H9 (cell line): ENCODE results near the gene ANKRD35. TPM values are rescaled to one million over a fixed set of nuclear protein-coding genes. Genes with fewer than 3 reads are reported as not detected.

Experiments
- DNase-seq: peaks from one replicate; pipeline ENCODE4 v3.0.0-alpha.2; 2017
- H2AFZ ChIP-seq: one replicate; pipeline ENCODE4 v1.6.1; 2013; ENCODE audit warnings: mild to moderate bottlenecking, low read length, control low read depth, moderate library complexity
- H2AK5ac ChIP-seq: 2 replicates; pipeline ENCODE4 v1.6.1; 2013; ENCODE audit warnings: low read length, control low read depth, mixed read lengths; ENCODE audit not compliant: insufficient read length
- H2BK120ac ChIP-seq: one replicate; pipeline ENCODE4 v1.6.1; 2013; ENCODE audit warnings: low read depth, mild to moderate bottlenecking, low read length, control low read depth, inconsistent platforms; ENCODE audit not compliant: poor library complexity, severe bottlenecking
- H2BK12ac ChIP-seq: 2 replicates; pipeline ENCODE4 v1.6.1; 2013; ENCODE audit warnings: low read length, control low read depth, mixed read lengths, low read depth; ENCODE audit not compliant: insufficient read length
- H2BK15ac ChIP-seq: 2 replicates; pipeline ENCODE4 v1.6.1; 2013; ENCODE audit warnings: low read depth, low read length, control low read depth
- H2BK20ac ChIP-seq: one replicate; pipeline ENCODE4 v1.6.1; 2013; ENCODE audit warnings: low read depth, mild to moderate bottlenecking, low read length, control low read depth, inconsistent platforms; ENCODE audit not compliant: poor library complexity, severe bottlenecking
- H2BK5ac ChIP-seq: 2 replicates; pipeline ENCODE4 v1.6.1; 2013; ENCODE audit warnings: low read length, control low read depth, mixed read lengths; ENCODE audit not compliant: insufficient read length
- H3K14ac ChIP-seq: 2 replicates; pipeline ENCODE4 v1.6.1; 2013; ENCODE audit warnings: low read length, control low read depth; ENCODE audit not compliant: insufficient read depth
- H3K18ac ChIP-seq: 2 replicates; pipeline ENCODE4 v1.6.1; 2013; ENCODE audit warnings: low read depth, mild to moderate bottlenecking, mixed read lengths, low read length, control low read depth; ENCODE audit not compliant: insufficient read length
- H3K23ac ChIP-seq: 2 replicates; pipeline ENCODE4 v1.6.1; 2013; ENCODE audit warnings: low read length, control low read depth, mixed read lengths, low read depth; ENCODE audit not compliant: insufficient read length
- H3K23me2 ChIP-seq: 2 replicates; pipeline ENCODE4 v1.6.1; 2013; ENCODE audit warnings: low read depth, mild to moderate bottlenecking, mixed read lengths, low read length, control low read depth; ENCODE audit not compliant: insufficient read length, poor library complexity, severe bottlenecking
- H3K27ac ChIP-seq: 2 replicates; pipeline ENCODE4 v1.5.1; 2013; ENCODE audit warnings: low read length, control low read depth, mixed read lengths, low read depth; ENCODE audit not compliant: insufficient read length
- H3K27me3 ChIP-seq: 2 replicates; pipeline ENCODE4 v1.6.1; 2013; ENCODE audit warnings: low read length, control low read depth, inconsistent platforms; ENCODE audit not compliant: insufficient read depth
- H3K4ac ChIP-seq: 2 replicates; pipeline ENCODE4 v1.6.1; 2013; ENCODE audit warnings: low read depth, mild to moderate bottlenecking, control low read depth, inconsistent platforms, low read length, moderate library complexity
- H3K4me1 ChIP-seq: 2 replicates; pipeline ENCODE4 v1.6.1; 2013; ENCODE audit warnings: low read length, control low read depth, inconsistent platforms; ENCODE audit not compliant: insufficient read depth
- H3K4me2 ChIP-seq: 2 replicates; pipeline ENCODE4 v1.6.1; 2013; ENCODE audit warnings: low read length, control low read depth, mixed read lengths; ENCODE audit not compliant: insufficient read length, insufficient read depth
- H3K56ac ChIP-seq: 2 replicates; pipeline ENCODE4 v1.6.1; 2013; ENCODE audit warnings: low read depth, mild to moderate bottlenecking, mixed read lengths, low read length, control low read depth; ENCODE audit not compliant: insufficient read length
- H3K79me1 ChIP-seq: 2 replicates; pipeline ENCODE4 v1.6.1; 2013; ENCODE audit warnings: low read depth, mild to moderate bottlenecking, moderate library complexity, low read length, control low read depth, inconsistent platforms; ENCODE audit not compliant: insufficient read depth, poor library complexity, severe bottlenecking
- H3K79me2 ChIP-seq: 2 replicates; pipeline ENCODE4 v1.6.1; 2013; ENCODE audit warnings: low read length, control low read depth, inconsistent platforms; ENCODE audit not compliant: insufficient read depth
- H3K9ac ChIP-seq: 2 replicates; pipeline ENCODE4 v1.6.1; 2013; ENCODE audit warnings: low read length, control low read depth, mixed read lengths; ENCODE audit not compliant: insufficient read length; ENCODE audit errors: extremely low read depth
- H3K9me3 ChIP-seq: one replicate; pipeline ENCODE4 v1.6.1; 2013; ENCODE audit warnings: low read depth, low read length, inconsistent platforms; ENCODE audit not compliant: control insufficient read depth
- H3T11ph ChIP-seq: one replicate; pipeline ENCODE4 v1.6.1; 2013; ENCODE audit warnings: mild to moderate bottlenecking, low read length, control low read depth, inconsistent platforms
- H4K20me1 ChIP-seq: one replicate; pipeline ENCODE4 v1.6.1; 2013; ENCODE audit not compliant: control insufficient read depth, insufficient read length, insufficient read depth
- H4K5ac ChIP-seq: 2 replicates; pipeline ENCODE4 v1.6.1; 2013; ENCODE audit warnings: low read depth, mild to moderate bottlenecking, mixed read lengths, low read length, control low read depth; ENCODE audit not compliant: insufficient read length
- H4K8ac ChIP-seq: replicated peaks from 2 replicates; pipeline ENCODE4 v1.6.1; 2013; ENCODE audit warnings: low read length, control low read depth, mixed read lengths, low read depth; ENCODE audit not compliant: insufficient read length
- H4K91ac ChIP-seq: 2 replicates; pipeline ENCODE4 v1.6.1; 2013; ENCODE audit warnings: low read depth, mild to moderate bottlenecking, moderate library complexity, mixed read lengths, low read length, control low read depth; ENCODE audit not compliant: insufficient read length
- H3K27ac Mint-ChIP-seq, 3 experiments: 2 replicates in 2 of 3; 3 replicates in 1 of 3; pipeline ENCODE4 v1.8.0; 2020 to 2021; ENCODE audit warnings: mixed read lengths in 3 of 3, mild to moderate bottlenecking in 1 of 3, moderate library complexity in 1 of 3
- H3K27me3 Mint-ChIP-seq: 2 replicates; pipeline ENCODE4 v1.8.0; 2021; ENCODE audit warnings: low read depth, mild to moderate bottlenecking, moderate library complexity, mixed read lengths
- H3K36me3 Mint-ChIP-seq, 3 experiments: 2 replicates in 2 of 3; 3 replicates in 1 of 3; pipeline ENCODE4 v1.8.0; 2020 to 2021; ENCODE audit warnings: low read depth in 3 of 3, mixed read lengths in 3 of 3; ENCODE audit not compliant: insufficient read depth in 1 of 3
- H3K4me1 Mint-ChIP-seq, 2 experiments: 2 replicates each; pipeline ENCODE4 v1.8.0; 2020; ENCODE audit warnings: mixed read lengths in 2 of 2
- H3K4me3 Mint-ChIP-seq, 2 experiments: 2 replicates in 1 of 2; 3 replicates in 1 of 2; pipeline ENCODE4 v1.8.0; 2020 to 2021; ENCODE audit warnings: mild to moderate bottlenecking in 2 of 2, mixed read lengths in 2 of 2, moderate library complexity in 1 of 2
- H3K9me3 Mint-ChIP-seq, 2 experiments: 2 replicates in 1 of 2; 3 replicates in 1 of 2; pipeline ENCODE4 v1.8.0; 2020; ENCODE audit warnings: mild to moderate bottlenecking in 2 of 2, mixed read lengths in 2 of 2, moderate library complexity in 1 of 2
- CTCF ChIP-seq: fragments of 200-600 bp; sonication (generic); conservative IDR thresholded peaks from 3 replicates; pipeline ENCODE4 v1.8.0; 2021; ENCODE audit warnings: antibody characterized with exemption, mild to moderate bottlenecking
- WGBS: extraction: QIAGEN DNeasy Blood & Tissue Kit; methylation state at CpG from one replicate; pipeline ENCODE4 v1.1.7; 2013; ENCODE audit warnings: missing lambda C conversion rate, low lambda C conversion rate, mixed read lengths; ENCODE audit not compliant: insufficient read length; ENCODE audit errors: extremely low coverage; 5-methylcytosine and 5-hydroxymethylcytosine counted together
- total RNA-seq: library from RNA; stranded (reverse); gene quantifications from 2 replicates; pipeline ENCODE4 v1.2.1, GENCODE V29; 2021

Gene ANKRD35
- total RNA-seq, 1 experiment from 2014 or later = 0.28 TPM

GRCh38 chr1:145859491-145860023 is 26.1 kb downstream of the ANKRD35 start:
- Mint-ChIP-seq H3K4me1 (peaks cover 7 to 14% of the 10 kb centered on the region in 2 experiments), H3K27ac (peak overlapping the region; percentile 93 to 96 (median 95)), H3K4me3 (peak overlapping the region; percentile 92 to 97), H3K9me3 (peaks cover 4 to 5% of the 10 kb centered on the region in 2 experiments; a peak in 4 of 5 replicates), H3K27me3 (peaks cover 3% of the 10 kb centered on the region; the same call in 1 of the 2 replicates), H3K36me3 (peaks cover 25 to 31% (median 27%) of the 10 kb centered on the region in 3 experiments)
- no peak overlapping the region for H4K8ac ChIP-seq
- peak overlapping the region; percentile 55 for H3K9ac ChIP-seq
- H4K5ac ChIP-seq = no peak overlapping the region
- H3K9me3 ChIP-seq = no peaks in the 10 kb centered on the region
- H3K27me3 ChIP-seq = no peaks in the 10 kb centered on the region
- H3K27ac ChIP-seq = no peak overlapping the region
- no peak overlapping the region for H3K56ac ChIP-seq
- no peak overlapping the region for H3T11ph ChIP-seq
- no peaks in the 10 kb centered on the region for H4K20me1 ChIP-seq
- H3K23me2 ChIP-seq = no peaks in the 10 kb centered on the region
- H2BK15ac ChIP-seq = no peak overlapping the region
- no peak overlapping the region for H2BK12ac ChIP-seq
- H2AFZ ChIP-seq = peak overlapping the region; percentile 53
- no peaks in the 10 kb centered on the region for H3K79me2 ChIP-seq
- TF ChIP-seq CTCF = no peak; the same call in 2 of the 3 replicates
- H3K4ac ChIP-seq = no peak overlapping the region
- H2BK20ac ChIP-seq = no peak overlapping the region
- H3K23ac ChIP-seq = no peak overlapping the region
- peaks cover 4% of the 10 kb centered on the region; the same call in 1 of the 2 replicates for H3K4me1 ChIP-seq
- H2AK5ac ChIP-seq = no peak overlapping the region
- H3K14ac ChIP-seq = peak overlapping the region; percentile 26; the same call in 1 of the 2 replicates
- H2BK120ac ChIP-seq = no peak overlapping the region
- no peak overlapping the region for H4K91ac ChIP-seq
- no CpG with 5 or more reads among the region's 41 CpGs for WGBS
- peak overlapping the region; percentile 54 for H3K18ac ChIP-seq
- no peak overlapping the region for H2BK5ac ChIP-seq
- peak overlapping the region; percentile 86 for H3K4me2 ChIP-seq
- H3K79me1 ChIP-seq = peaks cover 3% of the 10 kb centered on the region
- peak; percentile 88 for DNase-seq
